H7 (cell line): ENCODE measurements around the gene ABHD2. TPM values are rescaled to one million over a fixed set of nuclear protein-coding genes. Genes with fewer than 3 reads are reported as not detected.

Source experiments
- DNase-seq: peaks from one replicate; pipeline ENCODE4 v3.0.0; 2012
- H3K27me3 ChIP-seq: 2 replicates; pipeline ENCODE4 v1.6.0; 2011; ENCODE audit warnings: mild to moderate bottlenecking, low read length; ENCODE audit not compliant: control insufficient read depth, insufficient read depth
- H3K36me3 ChIP-seq: replicated peaks from 2 replicates; pipeline ENCODE4 v1.5.1; 2011; ENCODE audit warnings: low read length; ENCODE audit not compliant: control insufficient read depth, insufficient read depth
- H3K4me3 ChIP-seq: 2 replicates; pipeline ENCODE4 v1.5.1; 2011; ENCODE audit warnings: low read depth, mild to moderate bottlenecking, control low read depth, low read length, moderate library complexity; ENCODE audit not compliant: insufficient read depth
- total RNA-seq: library from RNA; depleted of rRNA; stranded (reverse); fragments of >200 nt; shearing (Covaris generic); gene quantifications from 2 replicates; pipeline ENCODE4 v1.2.3, GENCODE V29; 2014

The ABHD2 gene
- total RNA-seq, 1 experiment from 2014 or later: 14.9 TPM

- H3K36me3 ChIP-seq: peaks cover 4% of the 10 kb centered on the region; the same call in 1 of the 2 replicates
- H3K4me3 ChIP-seq: no peak overlapping the region
- DNase-seq: peak; percentile 89
- H3K27me3 ChIP-seq: no peaks in the 10 kb centered on the region
These were observed 109.3 kb downstream of the ABHD2 start for GRCh38 chr15:89197503-89197971.

GRCh38 chr15:89198196-89198595 lies 109.9 kb downstream of the ABHD2 start:
- no peak overlapping the region for H3K4me3 ChIP-seq
- DNase-seq: no peak
- H3K36me3 ChIP-seq: peaks cover under 1% of the 10 kb centered on the region; the same call in 1 of the 2 replicates
- H3K27me3 ChIP-seq: no peaks in the 10 kb centered on the region

GRCh38 chr15:89198934-89199333 lies 110.7 kb downstream of the ABHD2 start:
- no peak for DNase-seq
- Histone ChIP-seq H3K36me3 (no peaks in the 10 kb centered on the region; the same call in 1 of the 2 replicates), H3K27me3 (no peaks in the 10 kb centered on the region), H3K4me3 (no peak overlapping the region)

GRCh38 chr15:89199746-89200145 lies 111.5 kb downstream of the ABHD2 start:
- Histone ChIP-seq H3K36me3 (no peaks in the 10 kb centered on the region; the same call in 1 of the 2 replicates), H3K27me3 (no peaks in the 10 kb centered on the region), H3K4me3 (no peak overlapping the region)
- peak; percentile 76 for DNase-seq

GRCh38 chr15:89200182-89200581 lies 111.9 kb downstream of the ABHD2 start:
- DNase-seq: no peak
- Histone ChIP-seq H3K27me3 (no peaks in the 10 kb centered on the region), H3K4me3 (no peak overlapping the region), H3K36me3 (no peaks in the 10 kb centered on the region; the same call in 1 of the 2 replicates)

- no peaks in the 10 kb centered on the region for H3K36me3 ChIP-seq
- DNase-seq: peak; percentile 78
- H3K4me3 ChIP-seq: no peak overlapping the region
- H3K27me3 ChIP-seq: no peaks in the 10 kb centered on the region
These were observed 113.3 kb downstream of the ABHD2 start for GRCh38 chr15:89201465-89202005.

GRCh38 chr15:89203705-89204273 lies 115.5 kb downstream of the ABHD2 start:
- H3K27me3 ChIP-seq: no peaks in the 10 kb centered on the region
- DNase-seq: no peak
- H3K36me3 ChIP-seq: no peaks in the 10 kb centered on the region
- no peak overlapping the region for H3K4me3 ChIP-seq

- DNase-seq: no peak
- Histone ChIP-seq H3K4me3 (no peak overlapping the region), H3K27me3 (no peaks in the 10 kb centered on the region), H3K36me3 (no peaks in the 10 kb centered on the region)
These were observed 117.8 kb downstream of the ABHD2 start for GRCh38 chr15:89205991-89206585.

- Histone ChIP-seq H3K4me3 (no peak overlapping the region), H3K27me3 (no peaks in the 10 kb centered on the region), H3K36me3 (no peaks in the 10 kb centered on the region)
- peak; percentile 96 for DNase-seq
These were observed 118.7 kb downstream of the ABHD2 start for GRCh38 chr15:89206908-89207331.

GRCh38 chr15:89208256-89208655 lies 120.0 kb downstream of the ABHD2 start:
- no peak for DNase-seq
- no peak overlapping the region for H3K4me3 ChIP-seq
- no peaks in the 10 kb centered on the region for H3K36me3 ChIP-seq
- H3K27me3 ChIP-seq: no peaks in the 10 kb centered on the region

GRCh38 chr15:89209057-89209456 lies 120.8 kb downstream of the ABHD2 start:
- DNase-seq: no peak
- Histone ChIP-seq H3K4me3 (no peak overlapping the region), H3K27me3 (no peaks in the 10 kb centered on the region), H3K36me3 (no peaks in the 10 kb centered on the region)

GRCh38 chr15:89211678-89212170 lies 123.5 kb downstream of the ABHD2 start:
- DNase-seq: no peak
- Histone ChIP-seq H3K4me3 (no peak overlapping the region), H3K36me3 (no peaks in the 10 kb centered on the region), H3K27me3 (no peaks in the 10 kb centered on the region)

- peak; percentile 13 for DNase-seq
- H3K36me3 ChIP-seq: no peaks in the 10 kb centered on the region
- H3K27me3 ChIP-seq: no peaks in the 10 kb centered on the region
- no peak overlapping the region for H3K4me3 ChIP-seq
These were observed 127.4 kb downstream of the ABHD2 start for GRCh38 chr15:89215627-89216026.

- DNase-seq: no peak
- no peaks in the 10 kb centered on the region for H3K27me3 ChIP-seq
- no peak overlapping the region for H3K4me3 ChIP-seq
- no peaks in the 10 kb centered on the region for H3K36me3 ChIP-seq
These were observed 128.8 kb downstream of the ABHD2 start for GRCh38 chr15:89217031-89217430.
